HK-2 (cell line): ENCODE results near the gene RBBP9.
A peak's percentile ranks its signal among the peaks of the same experiment; 100 is the strongest.
"Not testable (repeated sequence)": the region's sequence is repeated elsewhere in the genome, so short reads cannot be mapped to it uniquely, and the experiment has no call there.

Experiments
- DNase-seq: peaks from one replicate; pipeline ENCODE4 v3.0.0-alpha.2; 2018; ENCODE audit not compliant: unreplicated experiment

RBBP9 gene

DNA sequence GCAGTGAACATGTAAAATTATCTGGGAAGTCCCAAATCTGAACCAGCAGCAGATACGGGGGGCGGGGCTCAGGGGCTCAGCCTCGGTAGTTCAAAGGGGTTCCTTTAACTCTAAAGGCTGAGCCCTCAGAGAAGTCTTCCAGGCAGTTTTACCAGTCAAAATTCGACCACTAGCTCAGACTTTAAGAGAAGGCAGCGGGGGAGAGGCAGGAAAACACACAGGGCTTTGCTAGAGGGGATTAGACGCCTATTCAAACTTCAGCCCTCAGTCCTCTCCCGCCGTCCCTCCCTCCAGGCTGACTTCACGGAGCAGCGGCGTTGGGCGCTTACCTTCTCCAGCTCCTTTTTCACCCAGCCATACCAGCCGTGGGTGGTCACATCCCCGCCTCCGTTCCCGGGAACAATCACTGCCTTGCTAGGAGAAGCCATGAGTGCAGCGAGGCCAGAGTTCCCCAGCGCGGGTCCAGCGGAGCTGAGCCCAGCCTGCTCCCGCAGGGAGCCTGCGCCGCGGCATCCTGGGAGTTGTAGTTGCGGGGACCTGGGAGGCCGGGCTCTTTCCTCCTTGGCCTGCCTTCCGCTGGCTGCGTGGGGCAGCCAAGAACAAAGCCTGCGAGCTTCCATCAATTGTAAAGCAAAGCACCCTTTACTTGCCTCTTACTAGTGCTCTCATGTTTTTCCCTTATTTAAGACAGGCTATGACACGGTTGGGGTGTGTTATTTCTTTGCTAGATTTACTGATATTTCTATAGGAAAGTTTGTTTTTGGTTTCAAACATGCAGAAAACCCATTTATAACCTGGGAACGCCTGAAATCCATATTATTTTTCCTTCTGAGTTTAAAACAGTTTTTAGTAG, at the start of gene RBBP9:
TSS of gene RBBP9 (minus strand) at position 486 of the 853 bp plus-strand sequence. CDS start at position 428, 58 bp downstream.
- DNase-seq = peak; percentile 89

DNA sequence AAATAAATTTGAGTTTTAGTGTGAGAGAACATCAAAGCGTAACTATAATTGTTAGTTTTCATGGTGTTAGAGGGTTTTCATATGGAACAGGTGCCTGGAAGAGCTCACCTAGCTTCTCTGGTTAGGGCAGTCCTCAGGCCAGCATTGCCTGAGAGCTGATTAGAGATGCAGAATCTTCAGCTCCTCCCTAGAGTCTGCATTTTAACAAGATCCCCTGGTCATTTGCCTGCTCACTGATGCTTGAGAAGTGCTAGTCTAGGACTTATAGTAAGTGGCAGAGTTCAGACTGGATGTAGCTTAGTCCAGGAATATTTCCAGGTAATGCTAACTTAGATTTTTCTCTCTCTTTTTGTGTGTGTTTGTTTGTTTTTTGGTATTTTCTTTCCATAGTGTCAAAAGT, 48.5 kb upstream of the RBBP9 start:
- no peak for DNase-seq

DNA sequence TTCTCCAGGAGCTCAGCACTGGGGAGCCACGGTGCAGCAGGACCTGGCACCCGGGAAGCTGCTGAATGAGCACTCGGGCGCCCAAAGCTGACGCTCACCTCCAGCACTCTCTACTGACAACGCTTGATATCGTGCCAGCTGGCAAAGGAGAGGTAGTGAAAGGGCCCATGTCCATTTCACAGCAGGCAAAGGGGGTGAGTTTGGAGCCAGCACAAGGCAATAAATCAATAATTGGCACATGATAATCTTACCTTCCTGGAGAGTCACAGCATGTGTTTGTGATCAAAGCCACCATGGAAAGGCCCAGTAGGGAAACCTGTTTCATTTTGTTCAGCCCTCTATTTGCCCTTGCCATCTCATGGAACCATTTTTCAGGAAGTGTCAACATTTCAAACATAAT, 46.9 kb upstream of the RBBP9 start:
- DNase-seq = no peak

DNA sequence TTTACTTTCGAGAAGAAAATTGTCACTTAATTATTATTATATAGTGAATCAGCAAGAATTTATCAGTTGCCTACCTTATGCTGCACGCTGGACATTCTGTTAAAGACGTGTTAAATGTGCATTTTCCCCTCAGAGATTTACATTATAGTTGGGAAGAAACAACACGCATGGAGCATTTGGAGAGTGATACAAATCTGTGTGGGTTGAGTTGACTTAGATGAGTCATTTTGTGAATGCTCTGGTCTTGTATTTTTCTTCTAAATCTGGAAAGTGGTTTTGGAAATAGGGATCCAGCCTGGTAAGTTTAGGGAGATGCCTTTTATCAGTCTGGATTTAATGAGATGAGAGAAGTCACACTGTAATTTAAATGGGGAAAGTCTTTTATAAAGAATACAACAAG, 46.2 kb upstream of the RBBP9 start:
- DNase-seq = no peak

DNA sequence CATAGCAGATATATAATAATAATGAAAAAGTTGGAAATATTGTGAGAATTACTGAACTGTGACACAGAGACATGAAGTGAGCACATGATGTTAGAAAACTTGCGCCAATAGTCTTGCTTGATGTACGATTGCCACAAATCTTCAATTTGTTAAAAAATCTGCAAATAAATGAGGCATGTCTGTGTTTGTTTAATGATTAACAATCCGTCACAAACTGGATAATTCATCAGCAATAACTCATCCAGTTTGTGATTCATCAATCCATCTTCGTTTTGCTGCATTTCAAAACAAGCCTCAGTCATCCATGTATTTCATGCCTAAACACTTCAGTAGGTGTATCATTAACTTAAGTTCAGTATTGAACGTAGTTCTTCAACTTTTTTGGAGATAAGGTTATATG, 44.7 kb upstream of the RBBP9 start:
- DNase-seq = no peak

DNA sequence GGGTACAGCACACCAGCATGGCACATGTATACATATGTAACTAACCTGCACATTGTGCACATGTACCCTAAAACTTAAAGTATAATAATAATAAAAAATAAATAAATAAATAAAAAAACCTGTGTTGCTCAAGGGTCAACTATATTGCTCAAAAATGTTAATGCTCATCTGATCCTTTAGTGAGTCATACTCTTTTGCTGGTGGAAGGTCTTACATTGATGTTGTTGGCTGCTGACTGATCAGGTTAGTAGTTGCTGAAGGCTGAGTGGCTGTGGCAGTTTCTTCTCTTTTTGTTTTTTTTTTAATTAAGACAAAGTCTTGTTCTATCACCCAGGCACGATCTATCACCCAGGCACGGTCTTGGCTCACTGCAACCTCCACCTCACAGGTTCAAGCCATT, 40.6 kb upstream of the RBBP9 start:
- DNase-seq = no peak

DNA sequence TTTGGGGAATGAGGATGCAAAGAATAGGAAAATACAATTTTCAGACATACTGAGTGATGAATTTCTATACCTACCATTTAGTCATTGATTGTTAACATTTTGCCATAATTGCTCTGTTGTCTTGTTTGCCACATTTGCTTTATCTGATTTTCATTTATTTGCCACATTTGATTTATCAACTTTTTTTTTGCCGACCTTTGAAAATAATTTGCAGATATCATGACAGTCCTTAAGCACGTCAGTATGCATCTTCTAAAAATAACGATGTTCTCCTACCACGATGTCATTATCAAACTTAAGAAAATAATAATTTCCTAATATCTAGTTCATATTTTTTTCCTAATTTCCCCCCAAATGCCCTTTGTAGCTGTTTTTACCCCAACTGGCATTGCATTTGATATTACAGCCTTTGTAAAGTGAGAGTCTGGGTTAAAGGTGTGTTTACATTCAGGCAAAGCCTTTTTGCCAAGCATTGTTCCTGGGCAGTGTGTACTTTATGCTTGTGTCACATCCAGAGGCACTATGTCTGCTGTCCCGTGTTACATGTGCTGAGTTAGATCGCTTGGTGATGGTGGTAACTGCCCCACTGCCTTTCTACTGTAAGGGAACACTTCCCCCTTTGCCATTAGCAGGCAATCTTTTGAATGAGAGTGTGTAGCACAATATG, 37.1 kb upstream of the RBBP9 start:
- DNase-seq = no peak

DNA sequence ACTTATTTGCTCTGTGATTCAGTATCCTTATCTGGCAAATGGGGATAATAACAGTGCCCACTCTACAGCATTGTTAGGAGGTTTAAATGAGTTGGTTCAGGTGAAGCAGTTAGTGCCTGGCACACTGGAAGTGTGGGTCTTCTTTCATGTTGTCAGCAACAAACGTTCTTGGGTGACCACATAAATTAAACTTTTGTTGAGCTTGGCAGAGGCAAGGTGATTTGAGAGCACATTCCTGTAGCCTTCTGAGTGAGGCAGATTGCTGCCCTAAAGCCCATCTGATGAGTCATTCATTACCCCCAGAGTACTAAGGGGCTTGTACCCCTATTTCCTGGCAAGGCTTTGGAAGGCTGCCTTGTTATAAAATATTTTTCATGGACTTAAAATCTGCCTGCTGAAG, 36.5 kb upstream of the RBBP9 start:
- DNase-seq = no peak

DNA sequence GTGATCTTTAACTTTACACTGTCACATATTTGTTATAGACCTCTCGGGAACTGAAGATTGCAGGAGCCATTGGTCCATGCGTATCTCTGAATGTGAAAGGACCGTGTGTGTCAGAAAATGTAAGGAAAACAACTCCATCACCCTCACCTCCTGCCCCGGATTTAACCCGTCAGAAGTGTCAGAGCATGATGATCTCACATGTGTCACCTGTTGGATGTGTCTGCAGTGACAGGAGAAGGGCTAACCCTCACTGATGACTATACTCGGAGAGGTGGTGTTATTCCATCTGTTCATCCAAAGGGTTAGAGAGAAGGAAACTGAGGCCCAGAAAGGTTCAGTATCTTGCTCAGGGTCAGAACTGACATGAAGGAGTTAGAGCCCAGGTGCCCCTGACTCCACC, 35.6 kb upstream of the RBBP9 start:
- no peak for DNase-seq

DNA sequence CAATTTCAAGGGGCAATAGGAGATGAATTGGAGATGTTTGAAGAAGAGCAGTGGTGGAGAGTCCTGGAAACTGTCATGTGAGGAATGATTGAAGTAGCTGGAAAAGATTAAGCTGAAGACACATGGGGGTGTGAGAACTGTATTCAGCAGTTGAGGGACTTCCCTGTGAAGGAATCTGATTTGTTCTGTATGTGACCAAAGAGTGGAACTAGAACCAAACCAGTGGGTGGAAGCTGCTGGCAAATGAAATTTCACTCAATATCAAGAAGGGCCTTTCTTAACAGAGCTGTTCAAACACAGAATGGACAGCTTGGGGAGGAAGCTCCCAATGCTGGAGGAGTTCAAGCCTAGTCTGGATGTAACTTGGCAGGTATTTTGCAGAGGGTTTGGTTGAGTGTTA, 32.0 kb upstream of the RBBP9 start:
- DNase-seq = no peak

DNA sequence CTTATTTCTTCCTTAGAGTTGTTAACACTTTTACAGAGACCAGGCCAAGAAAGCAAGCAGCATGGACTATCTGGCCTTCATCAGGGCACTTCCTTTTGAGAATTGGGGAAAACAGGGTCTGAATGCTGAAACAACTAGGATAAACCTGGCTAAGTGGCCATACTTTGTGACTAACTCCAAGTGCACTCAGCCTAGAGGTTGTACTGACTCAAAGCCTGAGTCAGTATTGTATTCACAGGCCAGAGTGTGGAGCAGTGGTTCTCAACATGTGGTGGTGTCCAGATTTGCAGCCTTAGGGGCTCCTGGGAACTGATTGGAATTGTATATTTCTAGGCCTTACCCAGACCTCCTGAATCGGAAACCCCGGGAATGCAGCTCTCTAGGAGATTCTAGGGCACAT, 30.8 kb upstream of the RBBP9 start:
- DNase-seq = peak; percentile 38

DNA sequence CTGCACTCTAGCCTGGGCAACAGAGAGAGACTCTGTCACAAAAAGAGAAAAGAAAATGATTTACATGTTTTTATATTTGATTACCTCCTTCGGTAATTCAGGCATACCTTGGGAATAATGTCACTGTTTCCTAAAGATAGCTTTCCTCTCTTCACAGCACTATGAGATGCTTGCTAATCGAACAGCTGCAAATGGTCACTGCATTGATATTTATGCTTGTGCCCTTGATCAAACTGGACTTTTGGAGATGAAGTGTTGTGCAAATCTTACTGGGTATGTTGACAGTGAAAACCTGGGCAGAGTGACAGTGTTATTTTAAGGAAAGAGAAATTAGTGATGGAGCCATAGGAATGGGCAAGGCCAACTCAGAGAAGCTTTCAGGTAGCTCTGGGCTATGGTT, 30.3 kb upstream of the RBBP9 start:
- DNase-seq = no peak

DNA sequence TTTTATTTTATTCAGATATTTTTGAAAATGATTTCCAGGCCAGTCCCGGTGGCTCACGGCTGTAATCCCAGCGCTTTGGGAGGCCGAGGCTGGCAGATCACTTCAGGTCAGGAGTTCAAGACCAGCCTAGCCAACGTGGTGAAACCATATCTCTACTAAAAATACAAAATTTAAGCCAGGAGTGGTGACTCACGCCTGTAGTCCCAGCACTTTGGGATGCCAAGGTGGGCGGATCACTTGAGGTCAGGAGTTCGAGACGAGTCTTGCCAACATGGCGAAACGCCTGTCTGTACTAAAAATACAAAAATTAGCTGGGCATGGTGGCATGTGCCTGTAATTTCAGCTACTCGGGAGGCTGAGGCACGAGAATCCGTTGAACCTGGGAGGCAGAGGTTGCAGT, 29.7 kb upstream of the RBBP9 start:
- DNase-seq = not testable (repeated sequence)

DNA sequence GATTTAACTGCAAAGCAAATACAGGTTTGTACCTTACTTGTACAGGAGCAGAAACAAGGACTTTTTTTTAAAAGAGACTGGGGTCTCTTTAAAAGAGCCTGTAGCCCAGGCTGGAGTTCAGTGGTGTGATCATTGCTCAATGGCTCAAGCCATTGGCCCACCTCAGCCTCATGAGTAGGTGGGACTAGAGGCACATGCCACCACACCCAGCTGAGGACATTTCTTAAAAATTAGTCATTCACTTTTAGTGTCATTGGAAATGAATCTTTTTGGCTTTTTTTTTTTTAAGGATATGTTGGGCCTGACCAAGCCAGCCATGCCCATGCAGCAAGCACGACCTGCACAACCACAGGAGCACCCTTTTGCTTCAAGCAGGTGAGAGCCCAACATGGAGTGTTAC, 27.6 kb upstream of the RBBP9 start:
- DNase-seq = peak; percentile 46

DNA sequence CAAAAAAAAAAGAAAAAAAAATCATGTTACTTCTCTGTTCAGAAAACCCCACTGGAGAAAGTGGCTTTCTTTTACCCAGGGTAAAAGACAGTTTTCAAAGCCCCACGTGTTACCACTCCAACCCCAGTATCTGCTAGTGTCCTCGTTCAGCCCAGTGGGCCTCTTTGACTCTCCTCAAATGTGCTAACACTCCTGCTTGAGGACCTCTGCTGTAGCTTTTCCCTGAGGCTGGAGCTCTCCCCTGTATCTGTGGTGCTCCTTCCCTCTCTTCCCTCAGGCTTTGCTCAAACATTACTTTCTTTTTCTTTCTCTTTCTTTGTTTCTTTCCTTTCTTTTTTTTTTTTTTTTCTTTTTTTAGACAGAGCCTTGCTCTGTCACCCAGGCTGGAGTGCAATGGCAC, 26.0 kb upstream of the RBBP9 start:
- DNase-seq = no peak

DNA sequence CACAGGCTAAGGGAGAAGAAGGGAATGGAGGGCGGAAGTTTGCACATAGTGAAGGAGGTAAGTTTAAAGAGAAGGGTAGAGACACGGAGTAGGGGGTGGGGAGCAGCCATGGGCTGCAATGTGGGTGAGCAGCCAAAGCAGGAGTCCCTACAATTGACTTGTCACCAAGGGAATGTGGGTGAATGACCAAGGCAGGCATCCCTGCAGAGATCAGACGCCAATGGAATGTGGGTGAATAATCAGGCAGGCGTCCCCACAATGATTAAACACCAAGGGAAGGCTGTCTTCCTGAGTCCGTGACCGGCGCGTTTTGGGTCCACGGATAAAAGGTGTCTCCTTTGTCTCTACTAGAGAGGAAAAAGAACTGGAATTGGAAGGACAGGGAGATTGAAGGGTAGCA, 25.0 kb upstream of the RBBP9 start:
- DNase-seq = peak; percentile 63

DNA sequence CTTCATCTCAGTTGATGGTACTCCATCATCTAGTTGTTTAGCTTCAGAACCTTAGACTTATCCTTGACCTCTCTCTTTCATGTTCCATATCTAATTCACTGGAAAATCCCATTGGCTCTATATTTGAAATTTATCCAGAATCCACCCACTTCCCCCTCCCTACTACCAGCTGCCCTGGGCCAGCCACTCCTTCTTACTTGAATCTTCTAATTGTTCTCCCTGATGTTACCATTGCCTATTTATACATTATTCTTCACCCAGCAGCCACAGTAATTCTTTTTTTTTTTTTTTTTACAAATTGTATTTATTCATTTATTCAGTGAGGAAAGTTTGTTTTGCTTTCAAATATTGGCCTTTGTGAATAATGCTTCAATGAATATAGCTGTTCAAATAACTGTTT, 18.9 kb upstream of the RBBP9 start:
- no peak for DNase-seq

DNA sequence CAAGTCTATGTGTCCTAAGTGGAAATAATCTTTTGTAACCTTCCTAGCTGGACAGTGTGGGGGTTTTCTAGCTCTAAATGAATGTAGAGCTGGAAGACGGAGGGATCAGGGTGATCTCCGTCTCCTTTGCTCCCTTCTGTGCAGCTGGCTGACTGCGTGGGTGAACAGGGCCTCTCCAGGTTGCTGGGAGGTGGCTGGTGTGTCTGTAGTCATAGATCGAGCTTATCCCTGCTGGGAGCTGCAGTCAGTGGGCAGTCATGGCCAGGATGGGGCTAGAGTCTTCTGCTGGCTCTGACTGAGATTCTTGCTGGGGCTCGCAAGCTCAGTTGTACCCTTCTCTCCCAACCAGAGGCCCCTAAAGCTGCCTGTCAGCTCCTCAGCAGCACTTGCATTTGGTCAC, 17.1 kb upstream of the RBBP9 start:
- no peak for DNase-seq

DNA sequence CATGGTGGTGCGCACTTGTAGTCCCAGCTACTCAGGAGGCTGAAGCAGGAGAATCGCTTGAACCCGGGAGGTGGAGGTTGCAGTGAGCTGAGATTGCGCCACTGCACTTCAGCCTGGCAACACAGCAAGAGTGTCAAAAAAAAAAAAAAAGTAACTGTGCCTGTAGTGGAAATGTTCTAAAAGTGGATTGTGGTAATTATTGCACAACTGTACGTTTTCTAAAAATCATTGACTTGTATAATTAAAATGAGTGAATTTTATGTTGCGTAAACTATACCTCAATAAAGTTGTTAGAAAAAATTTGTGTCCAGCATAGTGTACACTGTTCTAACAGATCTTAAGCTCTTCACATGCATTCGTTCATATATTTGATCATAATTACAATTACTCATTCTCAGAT, 16.2 kb upstream of the RBBP9 start:
- no peak for DNase-seq

DNA sequence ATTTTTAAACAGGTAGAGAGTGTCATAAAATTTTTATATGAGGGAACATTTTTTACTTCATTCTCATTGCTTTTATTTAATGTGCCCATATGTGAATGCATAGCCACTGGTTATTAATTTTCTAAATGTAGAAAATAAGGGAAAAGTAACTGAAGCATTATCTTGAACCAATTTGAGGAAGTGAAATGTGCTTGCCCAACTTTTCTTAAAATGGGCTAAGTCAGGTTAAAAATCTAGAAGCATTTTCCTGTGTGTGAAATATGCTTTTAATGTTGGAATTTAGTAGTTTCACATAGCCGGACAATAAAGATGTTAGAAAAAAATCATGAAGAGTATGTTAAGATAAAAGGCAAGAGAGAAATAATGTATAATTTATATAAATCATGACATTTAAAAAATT, 14.5 kb upstream of the RBBP9 start:
- no peak for DNase-seq

DNA sequence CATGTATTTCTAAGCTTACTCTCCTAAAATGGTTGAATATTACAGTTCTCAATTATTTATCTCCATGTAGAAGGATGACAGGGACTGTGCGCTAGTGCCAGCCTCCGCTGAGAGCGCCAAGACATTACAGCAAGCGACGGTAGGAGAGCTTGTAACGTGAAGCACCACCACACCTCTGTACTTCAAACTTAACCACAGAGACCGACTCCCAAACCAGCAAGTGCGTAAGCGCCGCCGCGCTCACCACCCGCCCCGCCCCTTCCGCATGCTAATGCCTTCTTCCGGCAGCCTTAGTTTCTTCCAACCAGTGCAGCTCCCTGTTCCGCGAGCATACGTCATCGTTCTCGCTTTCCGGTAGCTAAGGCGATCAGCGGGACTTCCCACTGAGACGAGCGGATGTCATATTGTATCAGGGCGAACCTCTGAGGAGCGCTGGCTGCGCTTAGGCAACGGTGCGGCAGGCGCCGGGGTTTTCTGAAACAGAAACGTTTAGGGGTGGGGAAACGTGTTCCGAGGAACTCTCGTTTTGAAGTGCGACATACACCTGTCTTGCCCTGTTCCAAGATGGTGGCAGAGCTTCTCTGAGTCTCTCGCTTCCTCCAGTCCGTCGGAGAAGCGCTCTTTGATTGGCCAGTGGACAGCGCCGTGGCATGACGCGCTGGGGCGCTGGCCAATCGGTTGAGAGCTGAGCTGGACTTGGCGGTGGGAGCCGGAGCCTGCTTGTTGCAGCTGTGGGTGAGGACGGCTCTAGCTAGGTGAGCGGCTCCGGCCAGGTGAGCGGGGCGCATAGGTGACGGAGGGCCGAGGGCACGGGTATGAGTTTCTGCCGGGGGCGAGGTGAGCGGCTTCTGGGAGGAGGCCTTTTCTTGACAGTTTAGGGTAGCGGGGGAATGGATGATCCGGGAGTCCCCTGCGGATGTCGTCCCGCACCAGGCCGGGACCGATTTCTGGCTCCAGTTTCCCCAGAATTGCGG, 10.5 kb upstream of the RBBP9 start, which contains the start of gene SEC23B:
TSS of gene SEC23B (plus strand) at position 723 of the 974 bp plus-strand sequence. CDS start 2,896 bp downstream, outside the sequence.
- DNase-seq = peak; percentile 98

DNA sequence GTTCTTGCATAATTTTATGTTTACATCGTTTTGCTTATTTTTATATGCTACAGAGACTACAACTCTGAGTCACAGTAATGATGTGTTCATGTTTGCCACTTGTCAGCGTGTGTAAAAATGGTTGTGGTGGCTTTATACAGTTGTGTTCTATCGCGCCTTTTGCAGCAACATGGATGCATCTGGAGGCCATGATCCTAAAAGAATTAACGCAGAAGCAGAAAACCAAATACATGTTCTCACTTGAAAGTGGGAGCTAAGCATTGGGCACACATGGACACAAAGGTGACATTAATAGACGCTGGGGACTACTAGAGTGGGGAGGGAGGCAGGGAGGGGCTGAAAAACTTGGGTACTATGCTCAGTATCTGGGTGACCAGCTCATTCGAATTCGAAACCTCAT, 9.7 kb upstream of the RBBP9 start:
- no peak for DNase-seq
